Astrocyte of the spinal cord (primary cell): ENCODE data around the gene SLC29A4.

ENCODE experiments used
- DNase-seq: peaks from one replicate; pipeline ENCODE4 v3.0.0; 2011; ENCODE audit warnings: low read depth, low spot score
- H3K4me3 ChIP-seq: 2 replicates; pipeline ENCODE4 v1.5.1; 2011; ENCODE audit warnings: low read depth, mild to moderate bottlenecking, low read length, moderate library complexity
- in situ Hi-C: cut with HindIII; loops from 2 replicates; pipeline ENCODE4 v1.10.0; 2017; ENCODE audit warnings: low sequenced_read_pairs
- TF ChIP-seq, protein P1 (sequence below): IDR thresholded peaks from 2 replicates; pipeline ENCODE4 v1.5.1; 2012; ENCODE audit warnings: low read depth, mild to moderate bottlenecking, low read length, inconsistent platforms

SLC29A4 gene

DNA sequence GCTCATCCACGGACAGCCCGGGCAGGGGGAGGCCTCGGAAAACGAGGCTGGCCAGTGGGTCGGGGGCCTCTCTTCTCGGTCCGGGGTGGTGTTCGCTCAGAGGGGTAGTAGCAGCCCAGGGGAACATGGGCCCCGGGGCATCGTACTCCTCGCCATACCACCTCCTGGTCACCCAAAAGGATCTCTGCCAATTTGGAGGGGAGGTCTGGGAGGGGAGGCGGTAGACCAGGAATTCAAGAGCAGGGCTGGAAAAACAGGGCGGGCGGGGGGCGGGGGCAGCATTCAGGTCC lies 67.4 kb downstream of the SLC29A4 start:
- H3K4me3 ChIP-seq, result no peak overlapping the region
- DNase-seq, result no peak
- TF ChIP-seq, protein P1, sequence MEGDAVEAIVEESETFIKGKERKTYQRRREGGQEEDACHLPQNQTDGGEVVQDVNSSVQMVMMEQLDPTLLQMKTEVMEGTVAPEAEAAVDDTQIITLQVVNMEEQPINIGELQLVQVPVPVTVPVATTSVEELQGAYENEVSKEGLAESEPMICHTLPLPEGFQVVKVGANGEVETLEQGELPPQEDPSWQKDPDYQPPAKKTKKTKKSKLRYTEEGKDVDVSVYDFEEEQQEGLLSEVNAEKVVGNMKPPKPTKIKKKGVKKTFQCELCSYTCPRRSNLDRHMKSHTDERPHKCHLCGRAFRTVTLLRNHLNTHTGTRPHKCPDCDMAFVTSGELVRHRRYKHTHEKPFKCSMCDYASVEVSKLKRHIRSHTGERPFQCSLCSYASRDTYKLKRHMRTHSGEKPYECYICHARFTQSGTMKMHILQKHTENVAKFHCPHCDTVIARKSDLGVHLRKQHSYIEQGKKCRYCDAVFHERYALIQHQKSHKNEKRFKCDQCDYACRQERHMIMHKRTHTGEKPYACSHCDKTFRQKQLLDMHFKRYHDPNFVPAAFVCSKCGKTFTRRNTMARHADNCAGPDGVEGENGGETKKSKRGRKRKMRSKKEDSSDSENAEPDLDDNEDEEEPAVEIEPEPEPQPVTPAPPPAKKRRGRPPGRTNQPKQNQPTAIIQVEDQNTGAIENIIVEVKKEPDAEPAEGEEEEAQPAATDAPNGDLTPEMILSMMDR, result no peak
- in situ Hi-C loops, result no loop called here

DNA sequence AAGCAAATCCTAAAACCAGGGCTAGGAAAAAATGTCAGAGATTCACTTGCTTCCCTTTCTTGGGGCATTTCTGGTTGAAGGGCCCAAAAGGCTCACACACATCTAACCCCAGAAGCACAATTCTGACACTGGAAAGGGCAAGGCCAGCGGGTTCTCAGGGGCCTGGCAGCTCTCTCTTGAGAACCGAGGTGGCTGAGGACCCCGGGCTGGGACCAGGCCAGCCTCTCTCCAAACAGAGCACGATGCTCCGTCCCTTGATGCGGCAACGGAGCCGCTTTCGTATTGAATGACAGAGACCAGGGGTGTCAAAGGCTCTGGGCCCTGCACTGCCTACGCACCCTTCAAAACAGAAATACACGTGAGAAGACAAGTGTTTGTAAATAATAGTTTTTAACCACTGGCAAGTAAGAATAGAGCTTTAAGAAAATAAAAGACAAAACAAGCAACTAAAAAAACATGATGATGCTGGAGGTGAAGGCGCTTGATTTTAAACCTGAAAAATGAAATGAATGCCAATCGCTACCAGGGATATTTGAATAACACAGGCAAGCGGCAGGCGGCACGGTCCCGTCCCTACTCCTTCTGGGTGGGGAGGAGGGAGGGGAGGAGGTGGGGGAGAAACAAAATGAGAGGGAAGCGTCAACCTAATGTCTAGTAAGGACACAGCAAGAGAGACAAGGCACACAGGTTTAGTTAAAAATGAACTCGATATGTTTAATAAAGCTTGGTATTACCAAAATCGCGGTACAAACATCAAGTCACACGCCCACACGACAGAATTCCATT lies 68.0 kb downstream of the SLC29A4 start:
- no peak overlapping the region for H3K4me3 ChIP-seq
- TF ChIP-seq, protein P1, result no peak
- in situ Hi-C loops, result no loop called here
- no peak for DNase-seq

- in situ Hi-C loops, result no loop called here
- DNase-seq, result no peak
- no peak overlapping the region for H3K4me3 ChIP-seq
These were observed 68.9 kb downstream of the SLC29A4 start for GRCh38 chr7:5351507-5352265.

GRCh38 chr7:5352440-5353010 lies 69.8 kb downstream of the SLC29A4 start:
- TF ChIP-seq, protein P1, result no peak

More at GRCh38 chr7:5351507-5352265, 68.9 kb downstream of the SLC29A4 start:
- TF ChIP-seq, protein P1, result no peak

DNA sequence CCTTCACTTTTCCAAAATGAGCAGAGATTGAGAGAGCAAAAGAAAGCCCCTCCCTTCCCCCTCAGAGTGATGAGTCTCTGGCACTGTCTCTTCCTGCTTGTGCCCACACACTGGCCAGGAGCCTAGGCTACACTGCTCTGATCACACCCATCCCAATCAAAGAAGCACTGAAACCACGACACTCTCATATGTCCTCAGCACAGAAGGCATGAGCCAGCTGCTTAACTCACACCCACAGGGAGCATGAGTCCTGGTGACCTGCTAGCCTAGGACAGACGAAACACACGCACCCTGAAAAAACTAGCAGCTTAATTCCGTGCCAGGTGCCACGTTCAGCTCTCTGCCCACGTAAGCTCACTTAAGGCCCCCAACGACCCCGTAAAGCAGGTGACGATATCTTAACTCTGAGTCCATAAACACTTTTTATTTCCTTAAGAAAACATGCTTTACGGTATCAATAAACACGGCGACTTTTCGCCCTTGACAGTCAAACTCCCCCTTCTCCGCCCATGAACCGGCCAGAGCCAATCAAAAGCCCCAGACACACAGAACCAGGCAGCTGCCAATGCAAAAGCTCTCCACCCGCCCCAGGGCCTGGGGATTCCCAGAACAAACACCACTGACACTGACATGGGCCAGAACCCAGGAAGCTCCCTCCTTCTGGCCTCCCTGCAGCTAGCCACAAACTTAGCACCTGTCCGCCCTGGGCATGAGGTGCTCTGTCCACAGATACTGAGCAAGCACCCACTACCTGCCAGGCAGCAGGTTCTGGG lies 71.9 kb downstream of the SLC29A4 start:
- in situ Hi-C loops, result no loop called here
- H3K4me3 ChIP-seq, result no peak overlapping the region
- TF ChIP-seq, protein P1, result no peak
- DNase-seq, result no peak

More at GRCh38 chr7:5352440-5353010, 69.8 kb downstream of the SLC29A4 start:
- H3K4me3 ChIP-seq, result no peak overlapping the region
- in situ Hi-C loops, result no loop called here
- no peak for DNase-seq
